ENCODE results near the gene SOX6.
"Not testable (repeated sequence)": the region's sequence is repeated elsewhere in the genome, so short reads cannot be mapped to it uniquely, and the experiment has no call there.

The SOX6 gene

DNA sequence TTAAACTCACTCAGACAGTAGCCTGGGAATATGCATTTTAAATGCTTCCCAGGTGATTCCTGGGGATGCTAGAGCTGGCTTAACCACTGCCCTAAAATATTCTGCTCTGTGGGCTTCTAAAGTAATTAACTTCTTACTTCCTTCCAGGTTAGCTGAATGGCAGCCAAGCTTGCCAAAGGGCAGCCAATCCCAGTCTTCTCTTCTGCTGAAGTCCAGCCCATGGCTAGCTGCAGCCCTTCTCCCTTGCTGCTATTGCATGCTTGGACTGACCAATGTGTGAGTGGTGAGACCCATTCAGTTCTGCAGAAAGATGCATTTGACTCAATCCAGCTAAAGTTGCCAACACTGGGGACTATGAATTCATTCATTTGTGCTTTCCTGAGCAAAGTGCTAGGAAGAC lies 411.9 kb downstream of the SOX6 start:
- DNase-seq, result no peak

DNA sequence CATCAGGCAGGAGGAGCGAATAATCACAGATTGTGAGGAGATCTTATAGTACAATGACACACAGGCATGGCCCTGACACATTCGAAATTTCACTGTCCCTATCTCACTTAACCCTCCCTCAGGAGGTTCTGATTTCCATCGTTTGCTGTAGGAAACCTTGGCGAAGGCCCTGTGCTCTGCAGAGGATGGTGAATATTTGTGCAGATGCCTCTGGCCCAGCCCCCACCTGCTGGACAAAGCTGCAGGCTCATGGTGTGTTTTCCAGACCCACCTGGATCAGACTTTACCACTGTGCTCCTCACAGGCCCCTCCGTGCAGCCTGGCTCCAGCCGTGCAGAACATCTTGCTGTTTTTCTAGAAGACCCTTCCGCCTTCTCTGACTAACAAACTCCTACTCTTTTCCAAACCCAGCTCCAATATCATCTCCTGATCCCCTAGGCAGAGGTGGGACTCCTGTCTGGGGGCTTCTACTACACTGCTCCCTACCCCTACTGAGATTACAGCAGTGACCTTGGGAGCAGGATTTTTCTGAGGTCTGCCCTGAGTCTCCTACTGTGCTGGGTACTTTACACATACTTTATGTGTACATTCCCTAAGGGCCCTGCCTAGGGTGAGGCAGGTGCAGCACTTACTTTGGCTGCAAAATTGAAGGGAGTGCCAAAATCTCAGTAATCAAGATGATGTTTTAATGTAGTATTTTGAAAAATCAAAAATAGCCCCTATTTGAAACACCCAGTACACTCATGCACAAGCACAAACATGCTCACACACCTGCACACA lies 412.7 kb downstream of the SOX6 start:
- DNase-seq, result no peak

DNA sequence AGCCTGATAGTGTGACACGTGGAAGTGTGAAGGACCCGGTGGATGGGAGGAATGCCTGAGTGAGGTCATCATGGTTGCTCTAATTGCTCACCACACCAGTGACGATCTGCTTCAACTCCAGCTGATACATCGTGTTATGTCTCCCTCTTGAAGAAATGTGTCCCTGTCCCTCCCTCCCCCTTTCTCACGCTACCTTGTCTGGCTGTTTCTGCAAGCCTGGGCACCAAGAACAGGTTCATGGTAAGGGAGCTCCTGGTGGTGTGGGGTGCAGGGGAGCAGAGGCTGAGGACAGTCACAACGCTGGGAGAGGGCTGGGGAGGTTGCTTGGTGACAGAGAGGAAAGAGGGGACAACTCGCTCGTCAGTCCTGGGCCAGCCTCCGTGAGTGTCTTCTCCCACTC lies 413.4 kb downstream of the SOX6 start:
- no peak for DNase-seq

DNA sequence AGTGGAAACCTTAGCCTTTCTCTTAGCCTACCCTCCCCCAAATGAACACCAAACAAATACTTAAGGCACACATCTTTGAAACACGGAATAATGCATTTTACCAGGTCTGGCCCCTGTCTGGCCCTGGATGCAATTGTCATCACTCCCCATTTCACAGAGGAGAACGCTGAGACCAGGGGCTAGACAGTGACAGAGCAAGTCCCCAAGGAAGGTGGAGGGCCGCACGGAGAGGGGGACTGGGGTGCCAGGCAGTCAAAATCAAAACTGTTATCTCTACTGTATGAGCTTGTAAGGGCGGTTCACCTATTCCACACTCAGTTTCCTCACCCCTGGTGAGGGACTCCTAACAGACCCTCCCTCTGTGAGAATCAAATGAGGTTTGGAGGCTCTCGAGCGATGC lies 414.2 kb downstream of the SOX6 start:
- no peak for DNase-seq

DNA sequence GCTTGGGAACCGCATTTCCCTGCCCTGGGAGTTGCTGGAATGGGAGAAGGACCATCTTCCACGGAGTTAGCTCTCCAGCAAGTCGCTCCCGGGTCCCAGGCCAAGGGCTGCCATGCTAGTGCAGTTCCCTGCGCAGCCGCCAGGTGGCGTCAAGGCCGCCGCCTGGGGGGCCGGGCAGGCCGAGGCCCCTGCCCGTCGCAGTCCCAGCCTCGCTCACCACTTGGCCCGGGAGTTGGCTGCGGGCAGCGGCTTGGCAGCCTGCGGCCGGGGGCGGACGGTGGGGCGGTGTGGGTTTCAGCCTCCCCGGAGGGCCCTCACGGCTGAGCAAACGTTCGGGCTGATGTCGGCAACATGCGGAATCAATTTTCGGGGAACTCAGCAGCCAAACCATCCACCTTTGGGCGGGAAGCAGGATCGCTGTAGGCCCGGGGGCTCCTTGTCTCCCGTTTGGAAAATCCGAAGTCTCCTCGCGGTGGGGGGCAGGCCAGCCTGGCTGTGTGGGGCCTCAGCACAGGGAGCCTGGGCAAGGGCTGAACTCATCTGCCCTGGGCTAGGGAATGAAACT lies 415.1 kb downstream of the SOX6 start:
- DNase-seq, result peak; percentile 47

DNA sequence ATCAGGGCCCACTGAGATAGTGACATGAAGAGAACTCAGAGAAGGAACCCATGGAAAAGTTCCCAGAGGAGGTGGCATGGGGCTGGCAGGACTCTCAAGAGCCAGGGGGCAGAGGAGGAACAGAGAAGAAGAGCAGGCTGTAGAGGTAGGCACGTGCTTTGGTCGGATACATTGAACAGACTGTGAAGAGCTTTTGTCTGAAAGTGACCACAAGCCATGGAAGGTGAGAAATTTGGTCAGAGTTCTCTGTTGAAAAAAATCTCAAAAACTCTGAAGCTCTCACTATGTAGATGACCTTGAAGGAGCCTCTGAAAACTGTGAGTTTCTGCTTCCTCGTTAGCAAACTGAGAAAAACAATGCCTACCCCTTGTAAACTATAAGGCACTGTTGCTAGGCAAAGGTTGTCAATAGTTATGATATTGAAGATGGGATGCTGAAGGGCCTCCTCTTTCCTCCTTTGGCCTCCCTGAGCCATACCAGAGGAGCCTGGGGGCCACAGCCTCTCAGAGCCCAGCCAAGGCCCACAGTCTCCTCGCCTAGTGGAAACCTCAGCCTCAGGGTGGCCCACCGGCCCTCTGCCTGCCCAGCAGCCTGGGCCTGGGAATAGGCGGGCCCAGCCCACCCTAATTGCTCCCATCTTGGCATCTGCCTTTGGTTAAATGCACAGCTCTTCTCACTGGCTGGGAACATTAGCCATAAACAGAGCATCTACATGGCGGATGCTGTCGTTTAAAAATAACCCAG lies 415.7 kb downstream of the SOX6 start:
- DNase-seq, result no peak

DNA sequence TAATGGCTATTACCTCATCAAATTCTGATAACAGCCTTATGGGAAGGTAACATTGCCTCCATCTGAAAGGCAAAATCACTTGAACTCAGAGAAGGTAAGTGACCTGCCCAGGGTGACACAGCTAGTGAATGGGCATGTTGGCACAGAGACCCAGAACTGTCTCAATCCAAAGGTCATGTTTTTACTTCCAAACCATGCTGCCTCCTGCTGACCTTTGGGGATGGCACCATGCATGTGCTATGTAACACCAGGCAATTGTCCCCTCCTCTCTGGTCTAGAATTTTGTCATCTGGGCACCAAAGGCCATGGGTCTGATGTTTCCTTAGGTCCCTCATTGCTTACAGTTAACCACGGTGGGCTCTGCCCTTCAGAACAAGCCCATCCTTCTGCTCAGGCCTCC lies 417.4 kb downstream of the SOX6 start:
- DNase-seq, result no peak

DNA sequence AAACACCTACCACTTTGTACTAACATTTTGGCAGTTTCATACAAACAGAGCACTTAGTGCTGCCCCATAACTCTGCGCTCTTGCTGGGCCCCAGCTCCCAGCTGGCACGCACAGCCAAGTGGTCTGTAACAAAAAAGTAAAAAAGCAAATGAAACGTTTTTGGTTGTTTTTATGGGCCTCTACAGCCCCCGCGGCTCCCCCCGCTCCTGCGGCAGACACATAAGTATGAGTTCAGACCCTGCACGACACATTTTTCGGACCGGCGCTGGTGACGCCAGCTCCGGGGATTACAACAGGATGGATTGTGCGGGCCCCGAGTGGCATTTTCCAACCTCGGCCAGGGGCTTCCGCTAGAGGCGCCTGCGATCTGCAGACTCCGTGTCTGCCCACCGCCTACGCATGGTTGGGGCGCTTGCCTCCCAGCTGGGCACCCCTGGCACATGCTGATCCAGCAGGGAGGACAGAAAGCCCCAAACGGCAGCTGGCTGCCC lies 418.2 kb downstream of the SOX6 start:
- no peak for DNase-seq

DNA sequence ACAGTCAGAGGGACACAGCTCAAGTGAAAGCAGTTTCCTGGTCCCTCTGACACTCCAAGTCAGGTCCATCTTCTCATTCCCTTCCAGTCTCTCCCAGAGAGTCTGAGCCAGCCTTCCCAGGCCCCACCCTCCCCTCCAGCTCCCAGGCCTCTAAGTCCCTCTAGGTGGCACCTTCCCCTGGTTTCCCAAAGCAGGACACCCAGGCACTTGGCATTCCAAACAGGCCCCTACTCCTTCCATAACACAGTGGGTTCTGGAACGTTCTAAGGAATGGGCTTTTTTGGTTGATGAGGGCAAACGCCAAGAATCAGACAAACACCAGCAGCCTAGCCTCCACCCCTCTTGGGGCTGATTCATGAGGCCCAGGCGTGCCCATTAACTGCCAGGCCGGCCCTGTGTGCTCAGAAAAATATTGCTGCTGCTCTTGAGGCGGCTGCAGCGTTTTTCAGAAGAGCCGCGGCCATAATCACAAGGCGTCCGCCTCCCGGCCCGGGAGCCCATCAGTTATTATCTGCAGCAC lies 418.7 kb downstream of the SOX6 start:
- DNase-seq, result no peak

DNA sequence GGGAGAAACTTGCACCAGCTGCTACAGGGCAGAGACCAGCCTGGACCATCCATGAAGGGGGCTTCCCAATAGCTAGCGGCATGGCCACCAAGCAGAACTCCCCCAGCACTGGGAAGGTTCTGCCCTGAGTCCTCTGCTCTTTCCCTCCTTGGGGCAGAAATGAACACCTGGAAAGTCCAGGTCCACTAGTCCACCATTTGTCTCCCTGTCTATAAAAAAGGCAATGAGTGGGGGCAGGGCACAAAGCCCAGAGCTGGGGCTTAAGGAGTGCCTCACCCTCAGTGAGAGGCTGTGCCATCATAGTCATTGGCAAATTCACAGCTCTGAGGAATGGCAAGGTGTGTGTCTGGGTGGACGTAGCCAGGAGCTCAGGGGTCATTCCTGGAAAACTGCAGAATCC lies 420.3 kb downstream of the SOX6 start:
- no peak for DNase-seq

DNA sequence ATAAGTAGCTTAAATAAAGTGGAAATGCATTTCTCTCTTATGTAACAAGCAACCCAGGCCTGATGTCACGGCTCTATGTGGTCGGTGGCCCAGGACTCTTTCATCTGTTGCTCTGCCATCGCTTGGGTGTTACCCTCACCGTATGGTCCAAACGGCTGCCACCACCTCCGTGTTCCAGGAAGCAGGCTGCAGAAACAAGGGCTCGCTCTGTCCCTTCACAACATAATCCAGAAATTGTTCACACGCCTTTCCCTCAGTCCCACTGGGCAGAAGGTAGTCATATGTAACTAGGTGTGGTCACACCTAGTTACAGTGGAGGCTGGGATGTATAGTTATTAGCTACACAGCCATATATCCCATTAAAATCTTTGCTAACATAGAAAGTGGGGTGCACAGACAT lies 421.0 kb downstream of the SOX6 start:
- DNase-seq, result no peak

DNA sequence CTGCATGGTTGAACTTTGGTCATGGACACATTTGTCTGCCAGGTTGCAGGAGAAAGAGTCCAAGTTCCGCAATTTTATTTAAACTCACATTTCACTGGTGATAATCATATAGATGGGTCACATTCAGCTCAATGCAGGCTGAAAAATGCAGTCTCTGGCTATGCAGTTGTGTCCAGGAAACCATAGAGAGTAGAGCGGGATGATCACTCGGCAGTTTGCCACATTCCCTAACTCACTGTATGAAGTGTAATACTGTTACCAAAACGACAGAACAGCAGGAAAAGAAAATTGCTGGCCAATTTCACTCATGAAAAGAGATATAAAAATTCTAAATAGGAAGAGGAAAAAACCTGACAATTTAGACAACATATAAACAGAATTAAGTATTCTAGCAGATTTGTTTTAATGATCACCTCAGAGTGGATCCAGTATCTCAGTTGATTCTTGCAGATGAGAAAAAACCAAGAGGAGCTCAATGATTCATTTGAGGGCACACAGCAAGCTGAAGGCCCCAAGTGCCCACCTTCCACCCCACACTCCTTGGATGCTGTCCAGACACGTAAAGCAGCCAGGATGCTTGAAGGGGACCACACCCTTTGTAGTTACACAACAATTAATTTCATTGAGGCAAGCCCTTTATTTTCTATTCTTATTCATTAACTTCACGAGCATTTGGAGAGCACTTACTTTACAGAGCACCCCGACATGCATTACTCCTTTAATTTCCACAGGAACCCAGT lies 422.3 kb downstream of the SOX6 start:
- DNase-seq, result no peak

DNA sequence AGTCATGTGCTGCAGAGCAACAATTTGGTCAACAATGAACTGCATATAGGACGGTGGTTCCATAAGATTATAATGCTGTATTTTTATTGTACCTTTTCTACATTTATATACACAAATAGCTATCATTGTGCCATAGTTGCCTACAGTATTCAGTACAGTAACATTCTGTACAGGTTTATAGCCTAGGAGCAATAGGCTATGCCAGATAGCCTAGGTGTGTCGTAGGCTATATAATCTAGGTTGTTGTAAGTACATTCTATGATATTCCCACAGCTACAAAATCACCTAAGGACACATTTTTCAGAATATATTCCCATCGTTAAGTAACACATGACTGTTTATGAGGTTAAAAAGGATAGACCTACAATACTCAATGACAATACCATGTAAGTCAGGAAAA lies 423.9 kb downstream of the SOX6 start:
- DNase-seq, result no peak

DNA sequence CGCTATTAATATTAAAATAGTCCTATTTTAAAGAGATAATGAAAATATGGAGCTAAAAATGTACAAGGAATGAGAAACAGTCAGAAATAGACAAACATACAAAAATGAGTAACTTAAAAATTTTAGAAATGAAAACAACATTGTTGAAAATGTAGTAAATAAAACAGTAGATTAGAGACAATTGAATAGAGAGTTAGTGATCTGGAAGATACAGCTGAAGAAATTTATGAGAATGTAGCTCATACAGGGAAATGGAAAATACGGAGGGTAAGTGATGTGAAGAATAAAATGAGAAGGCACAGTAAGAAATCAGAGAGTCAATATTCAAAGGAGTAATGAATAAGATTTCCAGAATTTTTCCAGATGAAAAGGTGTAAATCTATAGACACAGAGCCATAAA lies 424.8 kb downstream of the SOX6 start:
- no peak for DNase-seq

DNA sequence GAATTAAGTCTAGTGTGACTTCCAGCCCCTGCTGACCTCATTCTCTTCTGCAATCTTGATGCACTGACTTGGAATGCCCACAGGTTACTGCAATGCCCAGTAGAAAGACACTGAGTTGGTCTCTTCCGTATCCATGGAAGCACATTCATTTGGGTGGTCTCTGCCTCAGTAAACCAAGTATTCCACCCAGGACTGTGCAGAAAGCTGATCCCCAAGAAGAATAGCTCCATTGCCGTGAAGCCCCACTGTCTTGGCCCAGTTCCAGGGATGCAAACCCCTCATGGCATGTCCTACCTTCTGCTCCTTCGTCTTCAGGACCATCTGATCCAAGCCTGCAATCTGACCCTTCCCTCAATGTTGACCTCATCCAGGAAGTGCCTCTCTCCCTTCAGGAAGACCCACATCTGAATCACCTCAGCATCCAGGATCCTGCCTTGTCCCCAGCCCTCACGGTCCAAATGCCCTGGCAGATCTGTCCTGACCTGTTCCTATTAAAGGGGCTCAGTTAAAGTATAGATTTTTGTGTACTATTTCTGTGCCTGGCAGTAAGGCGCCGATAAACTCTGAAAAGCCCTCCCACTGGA lies 425.8 kb downstream of the SOX6 start:
- DNase-seq, result no peak

DNA sequence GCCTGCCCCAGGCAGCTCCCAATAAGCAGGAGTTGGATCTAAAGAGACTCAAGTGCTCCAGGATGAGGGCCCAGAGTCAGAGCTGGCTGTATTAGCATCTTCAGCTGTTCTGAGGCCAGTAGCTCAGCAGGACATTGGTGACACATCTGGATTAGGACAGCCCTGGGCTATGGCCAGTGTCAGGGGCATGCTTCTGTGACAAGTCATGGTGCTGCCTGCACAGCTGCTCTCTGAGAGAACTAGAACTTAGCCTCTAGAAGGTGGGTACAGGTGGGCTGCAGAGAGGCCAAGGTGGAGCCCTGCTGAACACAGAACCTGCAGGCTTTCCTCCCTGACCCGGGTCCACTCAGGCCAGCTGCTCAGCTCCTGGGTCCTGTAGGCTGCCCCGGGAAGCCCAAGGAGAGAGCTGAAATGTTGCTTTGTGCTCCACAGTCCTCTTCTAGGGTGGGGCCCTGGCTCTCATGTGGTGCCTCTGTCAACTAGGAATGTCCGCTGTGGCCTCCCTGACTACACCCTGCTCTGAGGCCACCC lies 426.9 kb downstream of the SOX6 start:
- DNase-seq, result no peak

DNA sequence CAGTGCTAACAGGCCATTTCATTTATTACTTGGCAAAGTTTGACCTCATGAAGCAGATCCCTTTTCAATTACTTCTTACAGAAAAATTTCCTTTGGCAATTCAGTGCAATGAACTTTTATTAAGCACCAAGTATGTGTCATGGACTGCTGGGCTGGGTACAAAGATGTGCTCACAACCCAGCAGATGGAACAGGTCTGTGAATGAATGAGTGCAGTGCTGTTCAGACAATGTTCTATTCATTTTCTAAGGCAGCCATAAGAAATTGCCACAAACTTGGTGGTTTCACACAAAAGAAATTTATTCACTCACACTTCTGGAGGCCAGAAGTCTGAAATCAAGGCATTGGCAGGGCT lies 428.5 kb downstream of the SOX6 start:
- no peak for DNase-seq

DNA sequence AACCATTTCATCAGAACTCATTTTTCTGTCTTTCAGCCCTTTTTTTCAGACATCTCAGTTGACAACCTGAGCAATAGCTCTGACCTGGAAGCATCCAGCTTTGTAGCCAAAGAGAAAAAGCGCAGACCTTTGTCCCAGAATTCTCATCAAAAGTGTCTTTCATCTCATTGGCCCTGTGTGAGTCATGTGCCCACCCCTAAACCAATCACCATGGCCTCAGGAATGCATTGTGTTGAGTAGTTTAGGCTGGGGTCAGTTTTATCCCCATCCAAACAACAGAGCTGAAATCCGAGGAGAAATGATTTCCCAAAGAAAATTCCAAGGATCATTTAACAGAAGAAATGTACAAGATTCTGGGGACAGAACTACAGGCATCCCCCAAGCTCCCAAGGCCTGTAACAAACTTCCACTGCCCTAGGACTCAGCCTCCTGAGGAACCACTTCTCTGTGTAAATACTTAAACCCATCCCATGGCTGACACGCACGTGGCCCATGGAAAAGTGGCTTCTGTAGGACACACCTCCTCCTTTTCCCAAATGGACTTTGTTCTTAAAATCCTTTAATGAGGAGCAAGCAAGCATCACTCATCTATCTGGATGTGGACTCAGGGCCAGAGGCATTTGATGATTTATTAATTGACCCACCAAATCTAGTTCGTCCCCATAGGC lies 429.0 kb downstream of the SOX6 start:
- no peak for DNase-seq

DNA sequence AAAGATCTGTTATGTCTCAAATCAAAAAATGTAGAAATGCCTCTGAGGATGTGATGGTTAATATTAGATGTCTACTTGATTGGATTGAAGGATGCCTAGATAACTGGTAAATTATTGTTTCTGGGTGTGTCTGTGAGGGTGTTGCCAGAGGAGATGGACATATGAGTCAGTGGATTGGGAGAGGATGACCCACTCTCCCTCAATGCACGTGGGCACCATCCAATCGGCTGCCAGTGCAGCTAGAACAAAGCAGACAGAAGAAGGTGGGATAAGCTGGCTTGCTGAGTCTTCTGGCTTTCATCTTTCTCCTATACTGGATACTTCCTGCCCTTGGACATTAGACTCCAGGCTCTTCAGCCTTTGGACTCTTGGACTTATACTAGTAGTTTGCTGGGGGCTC lies 430.3 kb downstream of the SOX6 start:
- no peak for DNase-seq

DNA sequence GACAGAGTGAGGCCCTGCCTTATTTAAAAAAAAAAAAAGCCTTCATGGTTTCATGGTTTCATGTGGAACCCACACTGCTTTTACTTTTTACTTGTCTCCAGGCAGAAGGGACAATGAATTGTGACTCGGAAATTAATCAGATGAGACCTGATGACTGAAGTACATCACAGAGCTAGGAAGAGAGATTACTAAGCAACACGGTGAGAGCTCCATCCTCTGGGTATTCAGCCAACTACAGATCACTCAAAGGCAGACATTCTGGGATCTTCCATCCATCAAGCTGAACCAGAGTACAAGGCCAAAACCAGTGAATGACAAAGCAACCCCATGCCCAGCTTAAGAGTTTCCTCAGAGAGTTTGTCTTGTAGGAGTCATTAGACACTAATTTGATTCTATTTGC lies 433.2 kb downstream of the SOX6 start:
- DNase-seq, result peak; percentile 10

DNA sequence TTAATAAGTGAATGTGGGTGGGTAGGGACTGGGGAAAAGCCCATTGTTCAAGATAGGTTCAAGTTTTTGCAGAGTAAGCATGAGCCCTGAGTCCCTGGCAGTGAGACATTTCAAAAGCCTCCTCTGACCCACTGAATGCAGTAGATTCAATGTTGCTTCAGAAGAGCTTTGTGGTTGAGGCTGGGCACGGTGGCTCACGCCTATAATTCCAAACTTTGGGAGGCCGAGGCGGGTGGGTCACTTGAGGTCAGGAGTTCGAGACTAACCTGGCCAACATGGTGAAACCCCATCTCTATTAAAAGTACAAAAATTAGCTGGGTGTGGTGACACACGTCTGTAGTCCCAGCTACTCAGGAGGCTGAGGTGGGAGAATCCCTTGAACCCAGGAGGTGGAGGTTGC lies 433.6 kb downstream of the SOX6 start:
- DNase-seq, result not testable (repeated sequence)
